ENCODE measurements around the gene SSR3.
A peak's percentile ranks its signal among the peaks of the same experiment; 100 is the strongest.

Gene SSR3

GRCh38 chr3:156553705-156554356 lies 1.1 kb downstream of the SSR3 start:
- peak overlapping the region; percentile 96 for H3K27ac Mint-ChIP-seq
- H3K4me3 Mint-ChIP-seq, result peak overlapping the region; percentile 90
- H3K36me3 Mint-ChIP-seq, result peaks cover 52% of the 10 kb centered on the region
- H3K4me1 Mint-ChIP-seq, result peaks cover 42% of the 10 kb centered on the region
- no peaks in the 10 kb centered on the region for H3K9me3 Mint-ChIP-seq
- DNase-seq (ENCODE audit: low spot score in 2 of 2) (no peak), ATAC-seq (no peak)

DNA sequence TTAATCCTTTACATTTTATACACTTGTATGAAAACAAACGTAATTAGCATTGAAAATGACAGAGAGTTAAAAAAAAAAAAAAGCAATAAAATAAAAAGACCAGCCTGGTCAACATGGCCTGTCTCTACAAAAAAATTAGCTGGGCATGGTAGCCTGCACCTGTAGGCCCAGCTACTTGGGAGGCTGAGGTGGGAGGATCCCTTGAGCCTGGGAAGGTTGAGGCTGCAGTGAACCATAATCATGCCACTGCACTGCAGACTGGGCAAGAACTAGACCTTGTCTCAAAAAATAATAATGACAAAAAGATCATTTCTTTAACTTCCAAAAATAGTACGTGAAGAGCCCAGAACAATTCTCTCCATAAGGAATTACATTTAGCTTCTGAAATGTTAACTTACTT lies 1.9 kb downstream of the SSR3 start:
- no peak overlapping the region for H3K27ac Mint-ChIP-seq
- no peaks in the 10 kb centered on the region for H3K9me3 Mint-ChIP-seq
- no peak for ATAC-seq
- peaks cover 42% of the 10 kb centered on the region for H3K4me1 Mint-ChIP-seq
- H3K4me3 Mint-ChIP-seq, result peak overlapping the region; percentile 90
- H3K36me3 Mint-ChIP-seq, result peaks cover 61% of the 10 kb centered on the region
- DNase-seq (ENCODE audit: low spot score in 2 of 2), result no peak

- ATAC-seq (no peak), DNase-seq (ENCODE audit: low spot score in 2 of 2) (no peak)
- H3K36me3 Mint-ChIP-seq, result peaks cover 73% of the 10 kb centered on the region
- peak overlapping the region; percentile 90 for H3K4me3 Mint-ChIP-seq
- peak overlapping the region; percentile 82 for H3K27ac Mint-ChIP-seq
- peaks cover 49% of the 10 kb centered on the region for H3K4me1 Mint-ChIP-seq
- H3K9me3 Mint-ChIP-seq, result no peaks in the 10 kb centered on the region
These were observed 3.2 kb downstream of the SSR3 start for GRCh38 chr3:156551746-156552145.

- Mint-ChIP-seq H3K9me3 (no peaks in the 10 kb centered on the region), H3K36me3 (peaks cover 78% of the 10 kb centered on the region), H3K4me3 (peak overlapping the region; percentile 90), H3K27ac (peak overlapping the region; percentile 82), H3K4me1 (peaks cover 54% of the 10 kb centered on the region)
- ATAC-seq (no peak), DNase-seq (ENCODE audit: low spot score in 2 of 2) (no peak)
These were observed 3.7 kb downstream of the SSR3 start for GRCh38 chr3:156551261-156551660.

DNA sequence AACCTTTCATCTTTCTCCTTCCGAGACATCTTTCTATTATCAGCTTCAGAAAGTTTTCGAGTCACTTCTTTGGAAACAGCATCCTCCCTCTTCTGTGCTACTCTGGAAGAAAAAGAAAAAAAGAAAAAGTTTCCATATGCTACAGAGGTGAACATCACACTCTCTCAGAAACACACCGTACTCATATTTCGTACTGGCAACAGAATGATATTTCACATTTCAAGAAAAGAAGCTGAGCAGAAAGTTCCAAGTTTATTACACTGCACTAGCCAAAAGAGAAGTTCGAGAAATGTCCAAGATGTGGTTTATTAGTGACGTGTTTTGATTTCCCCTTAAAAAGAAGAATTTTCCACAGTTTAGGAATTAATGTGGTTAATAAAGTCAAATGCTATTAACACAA lies 6.0 kb downstream of the SSR3 start:
- no peak for DNase-seq (ENCODE audit: low spot score in 2 of 2)
- ATAC-seq, result no peak
- H3K4me3 Mint-ChIP-seq, result no peak overlapping the region
- peaks cover 47% of the 10 kb centered on the region for H3K4me1 Mint-ChIP-seq
- H3K9me3 Mint-ChIP-seq, result no peaks in the 10 kb centered on the region
- H3K36me3 Mint-ChIP-seq, result peaks cover 95% of the 10 kb centered on the region
- H3K27ac Mint-ChIP-seq, result peak overlapping the region; percentile 40

DNA sequence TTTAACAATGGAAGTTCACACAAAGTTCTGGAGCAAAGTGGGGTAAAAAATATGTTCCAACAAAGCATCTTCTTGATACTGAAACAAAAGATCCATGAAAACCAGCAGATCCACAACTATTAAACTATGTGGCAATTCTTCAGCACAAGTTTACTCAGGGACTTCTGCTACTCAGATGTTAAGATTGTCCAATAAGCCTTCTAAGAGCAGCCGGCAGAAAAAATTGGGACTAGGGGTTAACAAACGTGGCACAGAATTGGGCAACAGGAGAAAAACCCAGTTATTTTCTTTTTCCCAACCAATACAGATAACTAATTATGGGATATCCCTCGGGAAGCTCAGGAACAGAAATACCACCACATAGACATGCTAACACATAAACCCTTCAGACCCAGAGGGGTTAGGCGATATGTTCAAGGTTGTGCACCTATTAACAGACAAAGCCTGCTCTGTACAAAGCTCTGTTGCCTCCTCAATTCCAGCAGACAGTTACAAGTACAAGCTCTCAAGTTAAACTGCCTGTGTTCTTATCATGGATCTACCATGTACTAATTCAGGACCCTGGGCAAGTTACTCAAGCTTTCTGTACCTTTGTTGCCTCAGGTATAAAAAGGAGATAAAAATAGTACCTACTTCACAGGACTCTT lies 6.8 kb downstream of the SSR3 start:
- H3K36me3 Mint-ChIP-seq, result peaks cover 100% of the 10 kb centered on the region
- H3K4me1 Mint-ChIP-seq, result peaks cover 39% of the 10 kb centered on the region
- H3K27ac Mint-ChIP-seq, result peak overlapping the region; percentile 40
- no peaks in the 10 kb centered on the region for H3K9me3 Mint-ChIP-seq
- H3K4me3 Mint-ChIP-seq, result no peak overlapping the region
- ATAC-seq, result no peak
- DNase-seq (ENCODE audit: low spot score in 2 of 2), result no peak

DNA sequence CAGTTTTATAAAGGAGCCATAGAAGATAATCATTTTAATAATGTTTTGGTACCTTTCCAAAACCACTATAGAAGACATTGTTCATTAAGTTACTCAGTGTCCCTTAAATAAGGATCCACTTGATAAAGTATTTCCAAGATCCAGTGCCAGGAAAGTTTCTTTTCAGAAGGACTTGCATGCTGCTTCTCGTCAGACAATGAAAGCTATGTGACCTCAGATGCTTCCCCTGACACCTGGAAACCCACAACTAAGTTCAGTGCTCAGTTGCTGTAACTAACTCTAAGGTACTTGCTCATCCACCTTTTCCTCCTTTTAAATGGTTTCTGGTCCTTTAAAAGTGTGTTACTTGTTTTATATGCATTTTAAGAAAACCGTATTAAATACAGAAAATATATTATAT lies 7.3 kb downstream of the SSR3 start:
- no peak for DNase-seq (ENCODE audit: low spot score in 2 of 2)
- no peak overlapping the region for H3K4me3 Mint-ChIP-seq
- H3K27ac Mint-ChIP-seq, result no peak overlapping the region
- peaks cover 100% of the 10 kb centered on the region for H3K36me3 Mint-ChIP-seq
- H3K9me3 Mint-ChIP-seq, result no peaks in the 10 kb centered on the region
- no peak for ATAC-seq
- peaks cover 36% of the 10 kb centered on the region for H3K4me1 Mint-ChIP-seq

GRCh38 chr3:156543043-156543555 lies 11.8 kb downstream of the SSR3 start:
- DNase-seq (ENCODE audit: low spot score in 2 of 2), result no peak

GRCh38 chr3:156542101-156543042 lies 12.5 kb downstream of the SSR3 start:
- Mint-ChIP-seq H3K4me1 (peaks cover 12% of the 10 kb centered on the region), H3K36me3 (peaks cover 95% of the 10 kb centered on the region), H3K4me3 (no peak overlapping the region), H3K9me3 (no peaks in the 10 kb centered on the region), H3K27ac (peak overlapping the region; percentile 54)
- DNase-seq (ENCODE audit: low spot score in 2 of 2) (no peak), ATAC-seq (no peak)

More at GRCh38 chr3:156543043-156543555, 11.8 kb downstream of the SSR3 start:
- H3K27ac Mint-ChIP-seq, result peak overlapping the region; percentile 54
- H3K9me3 Mint-ChIP-seq, result no peaks in the 10 kb centered on the region
- no peak overlapping the region for H3K4me3 Mint-ChIP-seq
- ATAC-seq, result no peak
- peaks cover 12% of the 10 kb centered on the region for H3K4me1 Mint-ChIP-seq
- peaks cover 99% of the 10 kb centered on the region for H3K36me3 Mint-ChIP-seq

DNA sequence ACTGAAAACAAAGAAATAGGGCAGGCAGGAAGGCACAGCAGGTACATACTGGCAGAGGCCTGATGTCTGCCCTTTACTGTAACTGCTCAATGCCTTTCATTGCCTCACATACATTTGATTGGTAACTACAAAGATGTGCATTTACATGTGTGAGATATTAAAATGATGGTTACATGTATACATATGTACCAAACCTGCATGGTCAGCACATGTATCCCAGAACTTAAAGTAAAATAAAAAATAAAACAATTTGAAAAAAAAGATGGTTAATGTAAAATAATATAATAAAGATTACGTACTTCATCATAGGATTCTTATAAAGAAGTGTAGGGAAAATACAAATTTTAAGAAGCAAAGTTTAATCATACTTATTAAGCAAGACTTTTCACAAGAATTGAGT lies 15.1 kb downstream of the SSR3 start:
- no peak overlapping the region for H3K27ac Mint-ChIP-seq
- DNase-seq (ENCODE audit: low spot score in 2 of 2) (no peak), ATAC-seq (no peak)
- H3K36me3 Mint-ChIP-seq, result peaks cover 73% of the 10 kb centered on the region
- H3K4me3 Mint-ChIP-seq, result no peak overlapping the region
- peaks cover 11% of the 10 kb centered on the region for H3K4me1 Mint-ChIP-seq
- no peaks in the 10 kb centered on the region for H3K9me3 Mint-ChIP-seq

DNA sequence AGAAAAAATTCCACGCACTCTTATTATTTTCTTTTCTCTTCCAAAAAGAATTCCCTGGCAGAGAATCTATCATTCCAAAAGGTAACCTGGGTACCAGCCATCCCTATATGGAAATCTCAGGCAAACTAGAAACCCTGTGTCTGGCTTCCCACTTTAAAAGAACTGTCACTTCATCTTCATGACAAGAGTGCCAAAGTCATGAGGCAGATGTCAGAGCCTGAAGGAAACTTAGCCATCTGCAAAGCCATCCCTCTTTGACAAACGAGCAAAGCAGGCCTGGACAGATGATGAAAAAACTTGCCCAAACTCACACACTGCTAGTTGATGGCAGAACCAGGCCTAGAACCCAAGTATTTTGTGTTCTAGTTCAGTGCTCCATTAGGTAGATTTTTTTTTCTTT lies 15.9 kb downstream of the SSR3 start:
- DNase-seq (ENCODE audit: low spot score in 2 of 2) (no peak), ATAC-seq (no peak)
- H3K36me3 Mint-ChIP-seq, result peaks cover 66% of the 10 kb centered on the region
- H3K4me3 Mint-ChIP-seq, result no peak overlapping the region
- H3K9me3 Mint-ChIP-seq, result no peaks in the 10 kb centered on the region
- H3K4me1 Mint-ChIP-seq, result peaks cover 11% of the 10 kb centered on the region
- no peak overlapping the region for H3K27ac Mint-ChIP-seq

DNA sequence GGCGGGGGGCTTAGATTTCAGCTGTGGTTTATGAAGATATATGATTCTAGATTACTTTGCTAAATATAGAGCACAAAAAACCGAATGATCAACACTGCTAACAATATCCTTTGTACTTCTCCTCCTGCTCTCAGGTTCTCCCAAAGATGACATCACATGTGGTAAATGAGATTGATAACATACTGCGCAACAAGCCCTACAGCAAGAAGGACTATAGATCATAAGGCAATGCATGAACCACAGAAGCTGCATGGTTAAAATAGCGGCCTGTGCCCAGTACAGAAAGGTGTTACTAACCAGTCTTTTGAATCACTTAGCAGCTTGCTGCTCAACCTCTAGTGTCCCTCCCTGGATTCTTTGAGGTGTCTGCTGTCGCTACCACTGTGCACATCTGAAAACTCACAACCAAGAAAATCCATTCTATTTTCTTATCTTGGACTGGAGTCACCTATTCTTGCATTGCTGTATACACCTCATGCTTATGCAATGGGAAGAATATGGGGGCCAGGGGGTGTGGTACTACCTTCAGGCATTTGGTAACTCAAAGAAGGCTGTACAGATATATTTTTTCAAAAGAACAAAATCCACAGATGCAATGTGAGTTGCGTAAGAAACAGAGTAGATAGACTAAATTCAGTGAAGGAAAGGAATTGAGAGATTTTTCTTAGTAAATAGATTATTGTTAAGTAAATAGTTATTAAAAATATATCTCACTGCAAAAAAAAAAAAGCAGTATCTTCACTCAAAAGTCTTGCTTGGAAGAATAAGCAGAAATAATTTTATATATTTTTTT lies 18.2 kb downstream of the SSR3 start:
- no peak overlapping the region for H3K27ac Mint-ChIP-seq
- H3K9me3 Mint-ChIP-seq, result no peaks in the 10 kb centered on the region
- no peak overlapping the region for H3K4me3 Mint-ChIP-seq
- ATAC-seq, result no peak
- H3K36me3 Mint-ChIP-seq, result peaks cover 42% of the 10 kb centered on the region
- H3K4me1 Mint-ChIP-seq, result peaks cover 11% of the 10 kb centered on the region
- no peak for DNase-seq (ENCODE audit: low spot score in 2 of 2)

- DNase-seq (ENCODE audit: low spot score in 2 of 2) (no peak), ATAC-seq (no peak)
- peak overlapping the region; percentile 4 for H3K27ac Mint-ChIP-seq
- H3K4me1 Mint-ChIP-seq, result peaks cover 11% of the 10 kb centered on the region
- peaks cover 33% of the 10 kb centered on the region for H3K36me3 Mint-ChIP-seq
- no peak overlapping the region for H3K4me3 Mint-ChIP-seq
- H3K9me3 Mint-ChIP-seq, result no peaks in the 10 kb centered on the region
These were observed 19.1 kb downstream of the SSR3 start for GRCh38 chr3:156535798-156536197.

DNA sequence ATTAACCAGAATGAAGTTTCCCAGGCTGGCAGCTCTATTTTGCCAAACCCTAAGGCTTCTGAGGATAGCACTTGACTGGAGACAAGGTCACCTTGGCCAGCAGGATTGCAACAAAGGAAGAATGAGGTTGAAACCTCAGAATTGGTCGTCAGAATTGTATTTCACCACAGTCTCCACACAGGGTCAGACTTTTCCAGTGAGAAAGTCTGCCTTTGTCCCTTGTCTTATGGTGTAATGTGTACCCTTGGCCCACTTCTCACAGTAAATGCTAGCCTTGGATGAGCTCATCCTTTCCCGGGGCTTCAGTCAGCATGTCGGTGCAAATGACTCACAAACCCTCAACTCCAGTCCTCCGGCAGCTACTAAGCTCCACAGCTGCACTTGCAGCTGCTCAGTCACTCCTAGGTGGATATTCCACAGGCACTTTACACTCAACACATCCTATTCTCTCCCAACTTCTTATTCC lies 19.7 kb downstream of the SSR3 start:
- peaks cover 27% of the 10 kb centered on the region for H3K36me3 Mint-ChIP-seq
- ATAC-seq (peak; percentile 96), DNase-seq (ENCODE audit: low spot score in 2 of 2) (no peak)
- H3K9me3 Mint-ChIP-seq, result no peaks in the 10 kb centered on the region
- H3K27ac Mint-ChIP-seq, result peak overlapping the region; percentile 4
- H3K4me3 Mint-ChIP-seq, result no peak overlapping the region
- peaks cover 11% of the 10 kb centered on the region for H3K4me1 Mint-ChIP-seq
